Vagina (tissue), 2 donors: Measurements from ENCODE around the gene BTAF1.

Source experiments
- POLR2A ChIP-seq, 2 donors: fragments of 450-650 bp; IDR thresholded peaks; one replicate each; pipeline ENCODE4 v1.6.1; 2017; ENCODE audit warnings: antibody characterized with exemption in 2 of 2, mild to moderate bottlenecking in 2 of 2, moderate library complexity in 2 of 2
- TF ChIP-seq, protein P1 (sequence below), 3 experiments: fragments of 450-650 bp in 2 of 3; fragments of 200-600 bp in 1 of 3; sonication (generic) in 1 of 3; IDR thresholded peaks; one replicate each; pipeline ENCODE4 v1.5.1; 2017 to 2019; ENCODE audit warnings: antibody characterized with exemption in 3 of 3, mild to moderate bottlenecking in 2 of 3, moderate library complexity in 2 of 3

DNA sequence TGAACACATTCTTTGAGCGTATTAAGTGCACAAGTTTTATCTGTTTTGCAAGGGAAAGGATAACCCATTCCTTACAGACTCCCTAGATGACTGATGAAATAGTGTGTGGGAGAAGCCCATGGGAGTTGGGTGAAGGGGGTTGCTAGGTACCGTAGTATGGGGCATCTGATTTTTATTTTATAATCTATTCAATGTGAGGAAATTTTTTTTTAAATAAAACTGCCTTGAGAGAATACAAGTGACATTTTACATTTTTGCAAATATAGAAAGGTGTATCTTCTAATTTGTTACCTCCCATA lies 1.4 kb downstream of the BTAF1 start:
- TF ChIP-seq POLR2A (IDR thresholded peaks at IDR 0.05): no peak
- TF ChIP-seq, protein P1, sequence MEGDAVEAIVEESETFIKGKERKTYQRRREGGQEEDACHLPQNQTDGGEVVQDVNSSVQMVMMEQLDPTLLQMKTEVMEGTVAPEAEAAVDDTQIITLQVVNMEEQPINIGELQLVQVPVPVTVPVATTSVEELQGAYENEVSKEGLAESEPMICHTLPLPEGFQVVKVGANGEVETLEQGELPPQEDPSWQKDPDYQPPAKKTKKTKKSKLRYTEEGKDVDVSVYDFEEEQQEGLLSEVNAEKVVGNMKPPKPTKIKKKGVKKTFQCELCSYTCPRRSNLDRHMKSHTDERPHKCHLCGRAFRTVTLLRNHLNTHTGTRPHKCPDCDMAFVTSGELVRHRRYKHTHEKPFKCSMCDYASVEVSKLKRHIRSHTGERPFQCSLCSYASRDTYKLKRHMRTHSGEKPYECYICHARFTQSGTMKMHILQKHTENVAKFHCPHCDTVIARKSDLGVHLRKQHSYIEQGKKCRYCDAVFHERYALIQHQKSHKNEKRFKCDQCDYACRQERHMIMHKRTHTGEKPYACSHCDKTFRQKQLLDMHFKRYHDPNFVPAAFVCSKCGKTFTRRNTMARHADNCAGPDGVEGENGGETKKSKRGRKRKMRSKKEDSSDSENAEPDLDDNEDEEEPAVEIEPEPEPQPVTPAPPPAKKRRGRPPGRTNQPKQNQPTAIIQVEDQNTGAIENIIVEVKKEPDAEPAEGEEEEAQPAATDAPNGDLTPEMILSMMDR (IDR thresholded peaks at IDR 0.05): no peak
